GM21786 (cell line): ENCODE results near the gene CLDN14.

Source experiments
- ATAC-seq: cut with Tn5 transposase; IDR thresholded peaks from one replicate; pipeline ENCODE4 v1.9.1; 2021; ENCODE audit not compliant: unreplicated experiment

CLDN14 gene

GRCh38 chr21:36479415-36480402, at the start of gene CLDN14:
Gene CLDN14 (minus strand): TSS chr21:36480122. CDS start chr21:36461695, 18,427 bp downstream.
- no peak for ATAC-seq

GRCh38 chr21:36528716-36529115, 48.8 kb upstream of the CLDN14 start:
- ATAC-seq: no peak

DNA sequence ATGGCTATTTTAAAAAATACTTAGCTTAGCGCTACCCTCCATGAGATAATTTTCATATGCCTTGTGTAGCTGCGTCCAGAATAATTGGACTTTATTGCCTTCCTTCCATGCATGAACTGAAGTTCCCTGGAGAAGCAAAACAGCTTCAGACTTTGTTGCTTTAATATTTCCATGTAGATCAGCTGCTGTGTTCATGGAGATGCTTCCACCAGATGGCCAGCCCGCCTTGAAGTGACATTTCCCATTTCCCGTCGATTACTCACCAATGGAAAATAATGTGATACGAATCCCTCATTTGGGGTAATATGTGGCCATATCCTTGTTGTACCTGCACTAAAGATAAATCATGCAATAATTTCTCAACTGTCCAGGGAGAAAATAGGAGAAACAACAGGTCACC, 47.4 kb upstream of the CLDN14 start:
- ATAC-seq: no peak

- no peak for ATAC-seq
These were observed 46.2 kb upstream of the CLDN14 start for GRCh38 chr21:36526104-36526503.

DNA sequence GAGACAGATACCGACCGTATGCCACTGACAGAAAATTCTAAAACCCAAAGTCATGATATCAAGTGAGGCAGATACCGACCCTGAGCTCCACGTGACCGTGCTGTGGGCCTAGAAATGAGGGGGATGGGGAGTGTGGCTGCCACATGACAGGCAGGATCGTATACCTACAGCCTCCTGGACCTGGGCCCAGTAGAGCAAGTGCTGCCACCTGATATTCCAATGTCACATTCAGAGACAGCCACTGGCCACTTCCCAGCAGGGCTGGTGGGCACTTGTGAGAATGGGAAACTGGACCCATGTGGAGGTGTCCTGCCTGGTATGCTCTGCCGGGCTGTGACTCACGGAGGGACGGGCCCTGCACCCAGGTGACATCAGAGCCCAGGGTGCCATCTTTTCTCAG, 44.6 kb upstream of the CLDN14 start:
- ATAC-seq: no peak

GRCh38 chr21:36522219-36522808, 42.4 kb upstream of the CLDN14 start:
- no peak for ATAC-seq

GRCh38 chr21:36518883-36519492, 39.1 kb upstream of the CLDN14 start:
- ATAC-seq: no peak

DNA sequence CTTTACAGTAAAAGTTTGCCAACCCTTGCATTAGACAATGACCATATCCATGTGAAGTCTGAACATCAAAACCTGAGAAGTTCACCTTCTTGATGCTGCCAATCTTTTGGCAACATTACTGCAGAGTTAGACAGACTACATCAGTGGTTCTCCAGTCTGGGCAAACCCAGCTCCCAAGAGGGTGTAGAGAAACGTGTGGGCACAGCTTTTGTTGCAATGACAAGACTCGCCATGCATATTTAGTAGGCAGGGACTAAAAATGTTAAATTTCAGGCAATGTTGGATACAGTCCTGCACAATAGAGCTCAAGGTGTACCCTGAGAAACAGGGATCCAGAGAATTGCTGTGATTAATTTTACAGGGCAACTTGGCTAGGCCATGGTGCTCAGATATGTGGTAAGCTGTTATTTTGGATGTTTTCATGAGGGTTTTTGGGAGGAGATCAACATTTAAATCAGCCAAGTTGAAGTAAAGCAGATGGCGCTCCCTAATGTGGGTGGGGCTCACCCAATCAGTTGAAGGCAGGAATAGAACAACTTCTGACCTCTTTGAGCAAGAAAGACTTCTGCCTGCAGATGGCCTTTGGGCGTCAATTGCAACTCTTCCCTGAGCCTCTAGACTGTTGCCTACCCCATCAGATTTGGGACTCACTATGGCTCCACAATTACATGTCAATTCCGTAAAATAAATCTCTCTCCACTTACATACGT, 37.6 kb upstream of the CLDN14 start:
- no peak for ATAC-seq

- ATAC-seq: no peak
These were observed 36.4 kb upstream of the CLDN14 start for GRCh38 chr21:36516281-36516680.

DNA sequence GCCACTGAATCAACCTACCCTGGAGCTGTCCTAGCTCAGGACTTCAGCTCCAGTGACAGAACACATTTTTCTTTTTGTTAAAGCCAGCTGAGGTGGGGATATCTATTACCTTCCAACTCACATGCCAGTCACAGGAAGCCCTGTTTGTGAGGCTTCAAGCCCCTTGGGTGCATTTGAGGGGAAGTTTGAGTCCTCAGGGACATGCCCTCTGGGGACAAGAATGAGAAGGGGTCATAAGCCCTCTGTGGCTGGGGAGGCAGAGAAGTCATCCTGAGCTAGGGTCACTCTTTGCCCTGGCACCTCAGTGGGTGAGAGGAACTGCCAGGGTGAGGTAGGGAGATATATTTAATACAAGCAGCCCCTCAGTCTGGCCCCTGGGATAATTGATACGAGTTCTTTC, 33.5 kb upstream of the CLDN14 start:
- ATAC-seq: no peak

GRCh38 chr21:36512971-36513370, 33.0 kb upstream of the CLDN14 start:
- ATAC-seq: no peak

DNA sequence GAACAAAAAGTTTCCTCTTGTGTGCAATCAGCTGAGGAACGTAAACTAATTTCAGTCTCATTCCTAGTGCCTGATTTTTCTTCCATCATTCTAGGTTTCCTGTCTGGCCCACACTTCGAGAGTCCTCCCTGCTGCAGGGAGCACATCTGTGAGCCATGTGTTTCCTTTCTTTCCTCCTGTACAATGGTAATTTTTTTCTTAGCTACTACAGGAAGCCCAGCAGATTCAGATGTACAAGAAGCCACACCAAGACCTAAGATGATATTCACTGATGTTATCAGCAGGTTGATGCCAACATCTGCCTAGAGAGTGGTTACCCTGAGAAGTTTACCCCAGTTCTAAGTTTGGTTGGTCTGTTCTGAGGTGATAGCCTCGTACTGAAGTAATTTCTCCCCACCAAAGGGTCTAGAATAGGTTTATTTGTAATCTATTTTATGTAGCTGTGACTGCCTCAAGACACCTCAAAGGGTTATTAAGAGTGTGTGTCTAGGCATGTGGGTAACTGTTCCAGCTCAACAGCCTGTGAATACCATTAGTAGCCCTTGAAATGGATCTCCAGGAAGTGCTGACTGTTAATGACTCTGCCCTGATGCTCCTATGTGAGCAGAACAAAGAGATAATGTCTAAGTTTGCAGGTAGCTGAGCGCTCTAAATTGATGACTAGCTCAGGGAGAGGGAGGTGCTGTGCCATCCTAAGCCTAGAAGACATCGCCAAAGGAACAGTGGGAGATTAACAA, 31.7 kb upstream of the CLDN14 start:
- ATAC-seq: no peak

DNA sequence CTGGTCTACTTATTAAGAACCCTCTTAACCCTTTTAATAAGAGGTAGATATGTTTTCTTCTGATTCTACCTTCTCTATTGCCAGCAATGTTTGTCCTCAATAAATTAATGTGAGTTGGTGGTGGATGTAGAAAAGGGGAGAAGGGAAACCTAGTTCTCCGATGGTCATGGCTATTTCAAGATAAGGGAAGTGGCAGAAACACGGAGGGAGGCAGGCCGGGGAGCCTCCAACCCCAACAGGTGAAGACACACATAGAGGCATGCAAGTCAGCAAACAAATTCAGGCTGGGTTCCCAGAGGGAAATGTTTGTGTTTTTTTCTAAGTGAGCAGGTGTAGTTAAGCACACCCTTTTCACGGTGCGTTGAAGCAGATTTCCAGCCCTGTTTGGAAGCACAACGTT, 31.0 kb upstream of the CLDN14 start:
- no peak for ATAC-seq

- no peak for ATAC-seq
These were observed 30.2 kb upstream of the CLDN14 start for GRCh38 chr21:36509973-36510664.

- ATAC-seq: no peak
These were observed 29.0 kb upstream of the CLDN14 start for GRCh38 chr21:36508948-36509347.

- no peak for ATAC-seq
These were observed 27.6 kb upstream of the CLDN14 start for GRCh38 chr21:36507397-36508018.

GRCh38 chr21:36506482-36506881, 26.6 kb upstream of the CLDN14 start:
- no peak for ATAC-seq

DNA sequence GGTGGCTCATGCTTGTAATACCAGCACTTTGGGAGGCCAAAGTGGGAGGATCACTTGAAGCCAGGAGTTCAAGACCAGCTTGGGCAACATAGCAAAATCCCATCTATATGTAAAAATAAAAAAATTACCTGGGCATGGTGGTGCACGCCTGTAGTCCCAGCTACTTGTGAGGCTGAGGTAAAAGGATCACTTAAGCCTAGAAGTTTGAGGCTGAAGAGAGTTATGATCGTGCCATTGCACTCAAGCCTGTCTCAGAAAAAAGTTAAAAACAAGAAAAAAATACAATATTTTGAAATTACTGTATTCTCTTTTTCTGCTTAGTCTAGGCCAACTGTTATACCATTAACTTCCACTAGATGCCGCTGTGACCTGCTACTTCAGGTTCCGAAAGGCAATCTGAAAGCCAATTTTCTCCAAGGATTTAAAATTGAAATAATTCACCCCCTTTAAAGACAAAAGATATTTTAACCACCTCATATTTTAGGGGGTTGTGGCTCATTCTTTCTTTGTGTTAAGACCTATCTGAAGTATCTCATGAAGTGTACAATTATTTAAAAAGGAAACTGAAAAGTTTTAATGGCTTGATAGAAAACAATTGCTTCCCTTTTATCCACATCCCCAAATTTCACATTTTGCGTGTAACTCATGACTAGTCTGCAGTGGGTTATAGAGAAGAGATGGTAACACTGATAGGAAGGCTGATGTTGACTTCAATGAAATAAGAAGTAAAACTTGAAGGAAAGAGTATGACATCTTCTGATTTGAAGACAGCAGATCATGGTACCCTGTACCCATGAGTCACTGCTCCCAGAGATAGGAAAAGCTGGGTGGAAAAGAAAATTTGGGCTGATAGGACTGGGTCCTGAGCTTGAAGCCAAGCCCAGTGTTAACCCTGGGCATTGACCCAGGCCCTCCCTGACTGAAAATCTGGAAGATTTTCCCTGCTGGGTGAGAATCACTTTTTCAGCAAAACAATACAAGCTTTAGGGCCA, 24.4 kb upstream of the CLDN14 start:
- no peak for ATAC-seq
